Endothelial cell of umbilical vein (primary cell): Measurements from ENCODE around the gene ALK.

Experiments used
- EZH2 ChIP-seq: IDR thresholded peaks from 2 replicates; pipeline ENCODE4 v1.6.1; 2012; ENCODE audit warnings: borderline replicate concordance, low read depth, mild to moderate bottlenecking, moderate library complexity, low read length, inconsistent platforms; ENCODE audit not compliant: severe bottlenecking
- FOS ChIP-seq: IDR thresholded peaks from 2 replicates; pipeline ENCODE4 v1.6.1; 2011; ENCODE audit warnings: mild to moderate bottlenecking, low read length, moderate library complexity, borderline replicate concordance; ENCODE audit not compliant: insufficient read depth

DNA sequence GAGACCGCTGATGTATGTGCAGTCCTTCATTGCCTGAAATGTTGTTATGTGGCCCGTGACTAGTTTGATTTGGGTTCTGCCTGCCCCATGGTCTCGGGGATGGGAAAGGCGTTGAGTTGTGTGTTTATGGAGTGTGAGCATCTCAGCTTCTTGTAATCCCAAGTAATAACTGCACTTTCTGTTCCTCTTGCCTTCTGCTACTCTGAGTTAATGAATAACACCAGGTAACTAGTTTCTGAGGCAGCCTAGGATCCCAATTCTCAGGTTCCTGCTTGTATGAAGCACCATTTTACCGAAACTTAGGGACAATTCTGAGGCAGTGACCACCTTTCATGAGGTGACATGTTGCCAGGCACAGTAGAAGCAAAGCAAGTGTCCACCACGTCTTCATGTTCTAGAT, 170.0 kb downstream of the ALK start:
- TF ChIP-seq FOS (no peak), EZH2 (no peak)
